CD4-positive, alpha-beta memory T cell (primary cell): Measurements from ENCODE around the gene PUS1. TPM values are rescaled to one million over a fixed set of nuclear protein-coding genes. Genes with fewer than 3 reads are reported as not detected.

Source experiments
- CTCF ChIA-PET: fragments of 350-600 bp; sonication (Branson Sonifier 250); formaldehyde crosslinking; loops from one replicate; lab custom pipeline; 2021; ENCODE audit warnings: inconsistent platforms; ENCODE audit not compliant: partially characterized antibody; lab: Charles Lee
- POLR2A ChIA-PET: fragments of 350-600 bp; sonication (Branson Sonifier 250); formaldehyde crosslinking; loops from one replicate; lab custom pipeline; 2021; ENCODE audit not compliant: partially characterized antibody; lab: Charles Lee
- DNase-seq, 5 donors: peaks; one replicate each; pipeline versions ENCODE4 v3.0.0 to v3.0.0-alpha.2; 2020 to 2022; ENCODE audit warnings: mixed read lengths in 1 of 5
- H3K27ac ChIP-seq: one replicate; pipeline ENCODE4 v1.7.0; 2013; ENCODE audit warnings: low read depth, low read length
- H3K27me3 ChIP-seq: 2 replicates; pipeline ENCODE4 v1.7.0; 2013; ENCODE audit warnings: mild to moderate bottlenecking, low read length, moderate library complexity; ENCODE audit not compliant: insufficient read depth
- H3K36me3 ChIP-seq: 2 replicates; pipeline ENCODE4 v1.7.0; 2013; ENCODE audit warnings: mild to moderate bottlenecking, low read length, moderate library complexity; ENCODE audit not compliant: insufficient read depth
- H3K4me1 ChIP-seq: 2 replicates; pipeline ENCODE4 v1.7.0; 2013; ENCODE audit warnings: mild to moderate bottlenecking, low read length, moderate library complexity; ENCODE audit not compliant: insufficient read depth
- H3K4me3 ChIP-seq, 2 donors: one replicate each; pipeline ENCODE4 v1.7.0; 2013; ENCODE audit warnings: low read length in 2 of 2, mild to moderate bottlenecking in 1 of 2
- H3K9me3 ChIP-seq, 2 donors: one replicate each; pipeline ENCODE4 v1.7.0; 2013; ENCODE audit warnings: low read length in 2 of 2, control low read depth in 1 of 2; ENCODE audit not compliant: control insufficient read depth in 1 of 2
- H3K27ac Mint-ChIP-seq, 7 donors: one replicate each; pipeline ENCODE4 v1.8.0; 2020 to 2021; ENCODE audit warnings: mixed read lengths in 7 of 7, mild to moderate bottlenecking in 6 of 7, inconsistent platforms in 3 of 7, moderate library complexity in 3 of 7
- H3K27me3 Mint-ChIP-seq, 2 donors: one replicate each; pipeline ENCODE4 v1.8.0; 2020 to 2021; ENCODE audit warnings: mixed read lengths in 2 of 2
- H3K36me3 Mint-ChIP-seq, 2 donors: one replicate each; pipeline ENCODE4 v1.8.0; 2020 to 2021; ENCODE audit warnings: mixed read lengths in 2 of 2, inconsistent platforms in 1 of 2, mild to moderate bottlenecking in 1 of 2
- H3K4me1 Mint-ChIP-seq, 4 donors: one replicate each; pipeline ENCODE4 v1.8.0; 2020 to 2021; ENCODE audit warnings: mixed read lengths in 4 of 4, mild to moderate bottlenecking in 1 of 4
- H3K4me3 Mint-ChIP-seq, 8 donors: one replicate each; pipeline ENCODE4 v1.8.0; 2020 to 2021; ENCODE audit warnings: mixed read lengths in 8 of 8, mild to moderate bottlenecking in 7 of 8, moderate library complexity in 6 of 8, inconsistent platforms in 3 of 8
- H3K9me3 Mint-ChIP-seq, 8 donors: one replicate each; pipeline ENCODE4 v1.8.0; 2020 to 2021; ENCODE audit warnings: mixed read lengths in 8 of 8, mild to moderate bottlenecking in 5 of 8, inconsistent platforms in 3 of 8, moderate library complexity in 1 of 8
- intact Hi-C: fragments of 100-400 bp; cut with micrococcal nuclease; formaldehyde crosslinking; loops from one replicate; pipeline ENCODE4 v1.15.1; 2023
- polyA plus RNA-seq, 2 donors: library from polyadenylated mRNA; unstranded; fragments of 300-500 nt; fragmentation: Illumina TruSeq; gene quantifications; one replicate each; pipeline ENCODE4 v1.2.3, GENCODE V29; 2021
- total RNA-seq, 2 experiments: library from RNA; stranded (reverse); gene quantifications; one replicate each; pipeline ENCODE4 v1.2.3, GENCODE V29; 2021

The PUS1 gene
- total and polyA plus RNA-seq, 4 experiments from 2014 or later = 12.0 to 48.1 (median 34.9) TPM

GRCh38 chr12:131939007-131939406 is 9.9 kb downstream of the PUS1 start:
- CTCF ChIA-PET = no interaction called here
- intact Hi-C loops = no loop called here
- no peaks in the 10 kb centered on the region for H3K4me1 ChIP-seq
- POLR2A ChIA-PET = no interaction called here
- no peaks in the 10 kb centered on the region for H3K9me3 Mint-ChIP-seq
- H3K36me3 Mint-ChIP-seq = peaks cover 27 to 52% of the 10 kb centered on the region in 2 donors
- no peaks in the 10 kb centered on the region for H3K27me3 Mint-ChIP-seq
- no peak overlapping the region for H3K4me3 Mint-ChIP-seq
- peaks cover 0 to 3% (median 0%) of the 10 kb centered on the region in 4 donors for H3K4me1 Mint-ChIP-seq
- no peak overlapping the region for H3K4me3 ChIP-seq
- H3K27ac ChIP-seq = no peak overlapping the region
- no peak overlapping the region for H3K27ac Mint-ChIP-seq
- H3K9me3 ChIP-seq = no peaks in the 10 kb centered on the region
- no peak for DNase-seq
- H3K27me3 ChIP-seq = no peaks in the 10 kb centered on the region
- H3K36me3 ChIP-seq = peaks cover 17% of the 10 kb centered on the region

- POLR2A ChIA-PET = no interaction called here
- no peaks in the 10 kb centered on the region for H3K9me3 ChIP-seq
- Mint-ChIP-seq H3K36me3 (peaks cover 28 to 49% of the 10 kb centered on the region in 2 donors), H3K4me3 (no peak overlapping the region), H3K4me1 (peaks cover 0 to 3% (median 0%) of the 10 kb centered on the region in 4 donors), H3K27ac (peak overlapping the region in 1 of 7 donors; percentile 29), H3K9me3 (no peaks in the 10 kb centered on the region), H3K27me3 (no peaks in the 10 kb centered on the region)
- peaks cover 15% of the 10 kb centered on the region for H3K36me3 ChIP-seq
- no peaks in the 10 kb centered on the region for H3K4me1 ChIP-seq
- intact Hi-C loops = no loop called here
- DNase-seq = no peak
- H3K27ac ChIP-seq = no peak overlapping the region
- no peaks in the 10 kb centered on the region for H3K27me3 ChIP-seq
- no peak overlapping the region for H3K4me3 ChIP-seq
- CTCF ChIA-PET = no interaction called here
Measured at GRCh38 chr12:131940141-131940547, 11.1 kb downstream of the PUS1 start.

DNA sequence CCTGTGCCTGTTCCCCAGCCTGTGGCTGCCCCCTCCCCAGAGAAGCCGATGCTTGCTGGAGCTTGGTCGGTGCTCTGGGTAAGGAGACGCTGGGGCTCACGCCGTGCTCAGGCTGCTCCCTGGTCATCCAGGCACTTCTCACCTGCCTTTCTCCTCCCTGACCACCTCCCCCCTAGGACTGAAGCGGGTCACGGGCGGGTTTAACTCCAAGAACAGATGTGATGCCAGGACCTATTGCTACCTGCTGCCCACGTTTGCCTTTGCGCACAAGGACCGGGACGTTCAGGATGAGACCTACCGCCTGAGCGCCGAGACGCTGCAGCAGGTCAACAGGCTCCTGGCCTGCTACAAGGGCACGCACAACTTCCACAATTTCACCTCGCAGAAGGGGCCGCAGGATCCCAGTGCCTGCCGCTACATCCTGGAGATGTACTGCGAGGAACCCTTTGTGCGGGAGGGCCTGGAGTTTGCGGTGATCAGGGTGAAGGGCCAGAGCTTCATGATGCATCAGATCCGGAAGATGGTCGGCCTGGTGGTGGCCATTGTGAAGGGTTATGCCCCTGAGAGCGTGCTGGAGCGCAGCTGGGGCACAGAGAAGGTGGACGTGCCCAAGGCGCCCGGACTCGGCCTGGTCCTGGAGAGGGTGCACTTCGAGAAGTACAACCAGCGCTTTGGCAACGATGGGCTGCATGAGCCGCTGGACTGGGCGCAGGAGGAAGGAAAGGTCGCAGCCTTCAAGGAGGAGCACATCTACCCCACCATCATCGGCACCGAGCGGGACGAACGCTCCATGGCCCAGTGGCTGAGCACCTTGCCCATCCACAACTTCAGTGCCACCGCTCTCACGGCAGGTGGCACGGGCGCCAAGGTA is 12.3 kb downstream of the PUS1 start:
- peaks cover 0 to 3% (median 0%) of the 10 kb centered on the region in 4 donors for H3K4me1 Mint-ChIP-seq
- no peaks in the 10 kb centered on the region for H3K9me3 Mint-ChIP-seq
- Histone ChIP-seq H3K4me3 (no peak overlapping the region), H3K27ac (no peak overlapping the region), H3K27me3 (no peaks in the 10 kb centered on the region), H3K36me3 (peaks cover 15% of the 10 kb centered on the region), H3K4me1 (no peaks in the 10 kb centered on the region), H3K9me3 (no peaks in the 10 kb centered on the region)
- H3K36me3 Mint-ChIP-seq = peaks cover 28 to 48% of the 10 kb centered on the region in 2 donors
- intact Hi-C loops = no loop called here
- no peaks in the 10 kb centered on the region for H3K27me3 Mint-ChIP-seq
- H3K27ac Mint-ChIP-seq = peak overlapping the region in 1 of 7 donors; percentile 41
- POLR2A ChIA-PET = no interaction called here
- no peak for DNase-seq
- CTCF ChIA-PET = no interaction called here
- no peak overlapping the region for H3K4me3 Mint-ChIP-seq

GRCh38 chr12:131941987-131942341 is 12.9 kb downstream of the PUS1 start:
- peaks cover 15% of the 10 kb centered on the region for H3K36me3 ChIP-seq
- Mint-ChIP-seq H3K36me3 (peaks cover 28 to 47% of the 10 kb centered on the region in 2 donors), H3K4me3 (no peak overlapping the region), H3K27ac (peak overlapping the region in 1 of 7 donors; percentile 41), H3K4me1 (peaks cover 0 to 3% (median 0%) of the 10 kb centered on the region in 4 donors), H3K9me3 (no peaks in the 10 kb centered on the region), H3K27me3 (no peaks in the 10 kb centered on the region)
- no peaks in the 10 kb centered on the region for H3K9me3 ChIP-seq
- ChIA-PET CTCF (no interaction called here), POLR2A (no interaction called here)
- intact Hi-C loops = no loop called here
- H3K27me3 ChIP-seq = no peaks in the 10 kb centered on the region
- no peak overlapping the region for H3K4me3 ChIP-seq
- DNase-seq = no peak
- no peak overlapping the region for H3K27ac ChIP-seq
- no peaks in the 10 kb centered on the region for H3K4me1 ChIP-seq

- H3K4me1 Mint-ChIP-seq = peaks cover under 1 to 6% (median 5%) of the 10 kb centered on the region in 4 donors
- no peaks in the 10 kb centered on the region for H3K9me3 Mint-ChIP-seq
- no peaks in the 10 kb centered on the region for H3K27me3 Mint-ChIP-seq
- no peak for DNase-seq
- intact Hi-C loops = no loop called here
- Histone ChIP-seq H3K4me3 (no peak overlapping the region), H3K9me3 (no peaks in the 10 kb centered on the region), H3K4me1 (peaks cover 3% of the 10 kb centered on the region), H3K27me3 (no peaks in the 10 kb centered on the region), H3K27ac (no peak overlapping the region), H3K36me3 (peaks cover 15% of the 10 kb centered on the region)
- no peak overlapping the region for H3K4me3 Mint-ChIP-seq
- H3K36me3 Mint-ChIP-seq = peaks cover 26 to 44% of the 10 kb centered on the region in 2 donors
- no peak overlapping the region for H3K27ac Mint-ChIP-seq
- CTCF ChIA-PET = no interaction called here
- POLR2A ChIA-PET = interaction anchor here (0.5 kb wide), 1 partner anchor 12 kb away, joined by 3 read pairs; no protein-coding TSS in a partner anchor
Measured at GRCh38 chr12:131942671-131943070, 13.6 kb downstream of the PUS1 start.

DNA sequence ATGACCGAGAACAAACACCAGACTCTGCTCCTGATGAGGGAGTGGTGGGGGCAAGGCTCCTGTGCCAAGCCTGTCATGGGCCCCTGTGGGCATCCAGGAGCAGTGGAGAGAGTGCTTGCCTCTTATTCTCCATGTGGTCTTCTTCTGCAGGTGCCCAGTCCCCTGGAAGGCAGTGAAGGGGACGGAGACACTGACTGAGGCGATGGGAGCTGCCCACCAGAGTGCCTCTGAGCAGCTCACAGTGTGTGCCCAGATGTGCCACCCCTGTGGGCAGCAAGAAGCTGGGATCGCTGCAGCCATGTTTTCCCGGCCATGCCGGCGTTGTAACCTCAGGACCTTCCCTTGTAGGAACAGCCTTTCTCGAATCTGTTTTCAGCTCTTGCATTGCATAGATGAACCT is 14.3 kb downstream of the PUS1 start:
- Histone ChIP-seq H3K4me1 (peaks cover 11% of the 10 kb centered on the region), H3K4me3 (no peak overlapping the region), H3K27ac (no peak overlapping the region), H3K9me3 (no peaks in the 10 kb centered on the region), H3K27me3 (no peaks in the 10 kb centered on the region), H3K36me3 (peaks cover 15% of the 10 kb centered on the region)
- H3K4me1 Mint-ChIP-seq = peaks cover 5 to 12% (median 9%) of the 10 kb centered on the region in 4 donors
- POLR2A ChIA-PET = no interaction called here
- CTCF ChIA-PET = no interaction called here
- H3K27ac Mint-ChIP-seq = no peak overlapping the region
- intact Hi-C loops = no loop called here
- H3K4me3 Mint-ChIP-seq = no peak overlapping the region
- DNase-seq = no peak
- H3K36me3 Mint-ChIP-seq = peaks cover 22 to 41% of the 10 kb centered on the region in 2 donors
- no peaks in the 10 kb centered on the region for H3K27me3 Mint-ChIP-seq
- H3K9me3 Mint-ChIP-seq = no peaks in the 10 kb centered on the region

DNA sequence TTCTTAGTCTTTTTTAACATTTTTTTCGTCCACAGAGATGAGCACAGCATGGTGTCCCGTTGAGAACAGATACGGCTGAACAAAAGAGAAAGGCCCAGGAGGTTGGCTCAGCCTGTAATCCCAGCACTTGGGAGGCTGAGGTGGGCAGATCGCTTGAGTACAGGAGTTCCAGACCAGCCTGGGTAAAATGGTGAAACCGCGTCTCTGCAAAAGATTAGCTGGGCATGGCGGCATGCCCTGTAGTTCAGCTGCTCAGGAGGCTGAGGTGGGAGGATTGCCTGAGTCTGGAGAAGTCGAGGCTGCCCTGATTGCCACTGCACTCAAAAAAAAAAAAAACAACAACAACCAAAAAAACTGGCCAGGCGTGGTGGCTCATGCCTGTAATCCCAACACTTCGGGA is 14.8 kb downstream of the PUS1 start:
- CTCF ChIA-PET = no interaction called here
- intact Hi-C loops = no loop called here
- no peak for DNase-seq
- Mint-ChIP-seq H3K9me3 (no peaks in the 10 kb centered on the region), H3K27me3 (no peaks in the 10 kb centered on the region), H3K4me3 (peak overlapping the region in 1 of 8 donors; percentile 13), H3K27ac (peak overlapping the region in 2 of 7 donors; percentile 24 to 36), H3K36me3 (peaks cover 22 to 39% of the 10 kb centered on the region in 2 donors), H3K4me1 (peaks cover 8 to 17% (median 14%) of the 10 kb centered on the region in 4 donors)
- H3K27me3 ChIP-seq = no peaks in the 10 kb centered on the region
- no peaks in the 10 kb centered on the region for H3K9me3 ChIP-seq
- peaks cover 15% of the 10 kb centered on the region for H3K36me3 ChIP-seq
- H3K4me3 ChIP-seq = no peak overlapping the region
- H3K27ac ChIP-seq = no peak overlapping the region
- POLR2A ChIA-PET = no interaction called here
- peaks cover 15% of the 10 kb centered on the region for H3K4me1 ChIP-seq
